H1 (cell line): ENCODE results near the gene KRTAP12-2.

ENCODE experiments used
- BRCA1 ChIP-seq: IDR thresholded peaks from 2 replicates; pipeline ENCODE4 v1.6.1; 2012; ENCODE audit warnings: low read depth, low read length, improper control_type of control experiment
- CTCF ChIP-seq, 3 experiments: IDR thresholded peaks; 1 replicate in 2 of 3; 2 replicates in 1 of 3; pipeline versions ENCODE4 v1.5.1 to v1.6.1; 2011; ENCODE audit warnings: low read length in 3 of 3, mild to moderate bottlenecking in 3 of 3, inconsistent platforms in 2 of 3, low read depth in 1 of 3, moderate library complexity in 1 of 3; ENCODE audit not compliant: insufficient read depth in 1 of 3; ENCODE audit errors: control extremely low read depth in 1 of 3
- EP300 ChIP-seq, 2 experiments: IDR thresholded peaks; 1 replicate in 1 of 2; 2 replicates in 1 of 2; pipeline ENCODE4 v1.6.1; 2011 to 2012; ENCODE audit warnings: low read depth in 2 of 2, low read length in 2 of 2, mild to moderate bottlenecking in 2 of 2, borderline replicate concordance in 1 of 2, inconsistent platforms in 1 of 2, moderate library complexity in 1 of 2
- RAD21 ChIP-seq, 2 experiments: IDR thresholded peaks in 1 of 2; conservative IDR thresholded peaks in 1 of 2; 2 replicates each; pipeline ENCODE4 v1.6.1; 2011; ENCODE audit warnings: low read depth in 2 of 2, low read length in 2 of 2, improper control_type of control experiment in 1 of 2, inconsistent platforms in 1 of 2, mild to moderate bottlenecking in 1 of 2, moderate library complexity in 1 of 2
- YY1 ChIP-seq: IDR thresholded peaks from 2 replicates; pipeline ENCODE4 v1.6.1; 2011; ENCODE audit warnings: low read depth, mild to moderate bottlenecking, low read length

DNA sequence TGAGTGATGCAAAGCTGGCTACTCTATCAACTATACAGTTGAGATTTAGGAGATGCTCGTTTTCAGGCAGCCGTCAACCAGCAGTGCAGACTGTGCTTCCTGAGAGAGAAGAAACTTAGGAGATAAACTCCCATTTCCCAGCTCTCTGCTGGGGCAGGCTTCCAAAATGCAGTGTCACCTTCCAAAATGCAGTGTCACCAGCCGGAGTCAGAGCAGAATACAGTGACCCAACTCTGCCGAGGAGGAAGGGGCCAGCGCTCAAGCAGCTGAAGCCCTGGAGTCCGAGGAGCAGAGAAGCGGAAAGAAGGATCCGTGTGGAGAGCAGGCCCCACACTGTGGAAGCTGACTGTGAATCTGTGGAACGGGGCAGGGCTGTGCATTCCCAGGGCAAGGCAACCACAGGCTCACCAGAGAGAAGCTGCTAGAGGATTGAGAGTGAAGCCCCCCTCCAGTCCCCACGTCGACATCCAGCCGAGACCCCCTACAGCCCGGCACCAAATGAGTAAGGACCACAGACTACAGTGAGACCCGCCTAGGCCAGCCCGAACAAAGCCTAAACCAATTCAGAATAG, 15.9 kb upstream of the KRTAP12-2 start:
- TF ChIP-seq EP300 (IDR thresholded peaks at IDR 0.05; ENCODE audit: borderline replicate concordance in 1 of 2, low read depth in 2 of 2, low read length in 2 of 2) (no peak), BRCA1 (no peak), CTCF (IDR thresholded peaks at IDR 0.05; ENCODE audit: control extremely low read depth in 1 of 3, insufficient read depth in 1 of 3, low read depth in 1 of 3, low read length in 3 of 3) (no peak), YY1 (no peak), RAD21 (IDR thresholded peaks at IDR 0.05 in 1 of 2, conservative IDR thresholded peaks at IDR 0.05 in 1 of 2; ENCODE audit: low read depth in 2 of 2, low read length in 2 of 2) (no peak)
